BJ (cell line): ENCODE measurements around the gene GSC2. TPM values are rescaled to one million over a fixed set of nuclear protein-coding genes. Genes with fewer than 3 reads are reported as not detected.

Source experiments
- CTCF ChIA-PET: fragments of 350-600 bp; formaldehyde crosslinking; extraction: SDS; loops from one replicate; lab custom pipeline; 2021; ENCODE audit warnings: antibody characterized with exemption, inconsistent platforms; lab: Yijun Ruan, JAX
- POLR2A ChIA-PET: fragments of 300-600 bp; sonication (Branson Sonifier 250); formaldehyde crosslinking; extraction: SDS; loops from one replicate; lab custom pipeline; 2021; ENCODE audit warnings: antibody characterized with exemption; lab: Charles Lee
- DNase-seq: peaks from one replicate; pipeline ENCODE4 v3.0.0-alpha.2; 2011; ENCODE audit warnings: low read depth
- H3K27me3 ChIP-seq: 2 replicates; pipeline ENCODE4 v1.6.0; 2011; ENCODE audit warnings: low read length; ENCODE audit not compliant: control insufficient read depth, insufficient read depth
- H3K36me3 ChIP-seq: 2 replicates; pipeline ENCODE4 v1.5.1; 2011; ENCODE audit warnings: low read length; ENCODE audit not compliant: control insufficient read depth, insufficient read depth
- H3K4me3 ChIP-seq: 2 replicates; pipeline ENCODE4 v1.5.1; 2011; ENCODE audit warnings: low read depth, mild to moderate bottlenecking, control low read depth, low read length
- polyA plus RNA-seq: library from polyadenylated mRNA; depleted of rRNA; stranded (reverse); fragments of >200 nt; gene quantifications from 2 replicates; pipeline ENCODE4 v1.2.3, GENCODE V29; 2011
- TF ChIP-seq, protein P1 (sequence below): IDR thresholded peaks from 2 replicates; pipeline ENCODE4 v1.5.1; 2011; ENCODE audit warnings: low read depth, mild to moderate bottlenecking, control low read depth, inconsistent platforms, low read length, moderate library complexity; ENCODE audit not compliant: insufficient read depth

GSC2 gene
- polyA plus RNA-seq, 1 experiment = not detected

DNA sequence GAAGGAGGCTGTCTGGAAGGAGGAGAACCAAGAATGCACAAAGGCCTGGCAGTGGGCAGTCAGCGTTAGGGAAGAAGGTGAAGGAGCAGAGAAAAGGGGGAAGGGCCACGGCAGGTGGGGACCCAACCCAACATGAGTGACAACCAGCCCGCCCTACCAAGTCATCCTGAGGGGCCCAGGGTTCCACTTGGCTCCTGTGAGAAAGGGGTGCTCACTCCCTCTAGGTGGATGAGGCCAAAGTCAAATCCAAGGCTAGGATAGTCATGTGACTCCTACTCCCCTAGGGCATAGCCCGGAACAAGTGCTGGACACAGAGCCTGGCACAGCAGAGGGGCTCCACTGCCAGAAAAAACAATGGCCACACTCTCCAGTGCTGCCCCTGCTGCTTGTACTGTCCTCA is 25.7 kb downstream of the GSC2 start:
- ChIA-PET CTCF (no interaction called here), POLR2A (no interaction called here)
- TF ChIP-seq, protein P1, sequence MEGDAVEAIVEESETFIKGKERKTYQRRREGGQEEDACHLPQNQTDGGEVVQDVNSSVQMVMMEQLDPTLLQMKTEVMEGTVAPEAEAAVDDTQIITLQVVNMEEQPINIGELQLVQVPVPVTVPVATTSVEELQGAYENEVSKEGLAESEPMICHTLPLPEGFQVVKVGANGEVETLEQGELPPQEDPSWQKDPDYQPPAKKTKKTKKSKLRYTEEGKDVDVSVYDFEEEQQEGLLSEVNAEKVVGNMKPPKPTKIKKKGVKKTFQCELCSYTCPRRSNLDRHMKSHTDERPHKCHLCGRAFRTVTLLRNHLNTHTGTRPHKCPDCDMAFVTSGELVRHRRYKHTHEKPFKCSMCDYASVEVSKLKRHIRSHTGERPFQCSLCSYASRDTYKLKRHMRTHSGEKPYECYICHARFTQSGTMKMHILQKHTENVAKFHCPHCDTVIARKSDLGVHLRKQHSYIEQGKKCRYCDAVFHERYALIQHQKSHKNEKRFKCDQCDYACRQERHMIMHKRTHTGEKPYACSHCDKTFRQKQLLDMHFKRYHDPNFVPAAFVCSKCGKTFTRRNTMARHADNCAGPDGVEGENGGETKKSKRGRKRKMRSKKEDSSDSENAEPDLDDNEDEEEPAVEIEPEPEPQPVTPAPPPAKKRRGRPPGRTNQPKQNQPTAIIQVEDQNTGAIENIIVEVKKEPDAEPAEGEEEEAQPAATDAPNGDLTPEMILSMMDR = no peak
- H3K4me3 ChIP-seq = no peak overlapping the region
- no peaks in the 10 kb centered on the region for H3K36me3 ChIP-seq
- no peaks in the 10 kb centered on the region; the same call in 1 of the 2 replicates for H3K27me3 ChIP-seq
- no peak for DNase-seq

- DNase-seq = no peak
- no peaks in the 10 kb centered on the region; the same call in 1 of the 2 replicates for H3K36me3 ChIP-seq
- H3K27me3 ChIP-seq = no peaks in the 10 kb centered on the region; the same call in 1 of the 2 replicates
- no peak overlapping the region for H3K4me3 ChIP-seq
- ChIA-PET CTCF (no interaction called here), POLR2A (no interaction called here)
- TF ChIP-seq, protein P1 = no peak
Measured at GRCh38 chr22:19123936-19124335, 26.2 kb downstream of the GSC2 start.

DNA sequence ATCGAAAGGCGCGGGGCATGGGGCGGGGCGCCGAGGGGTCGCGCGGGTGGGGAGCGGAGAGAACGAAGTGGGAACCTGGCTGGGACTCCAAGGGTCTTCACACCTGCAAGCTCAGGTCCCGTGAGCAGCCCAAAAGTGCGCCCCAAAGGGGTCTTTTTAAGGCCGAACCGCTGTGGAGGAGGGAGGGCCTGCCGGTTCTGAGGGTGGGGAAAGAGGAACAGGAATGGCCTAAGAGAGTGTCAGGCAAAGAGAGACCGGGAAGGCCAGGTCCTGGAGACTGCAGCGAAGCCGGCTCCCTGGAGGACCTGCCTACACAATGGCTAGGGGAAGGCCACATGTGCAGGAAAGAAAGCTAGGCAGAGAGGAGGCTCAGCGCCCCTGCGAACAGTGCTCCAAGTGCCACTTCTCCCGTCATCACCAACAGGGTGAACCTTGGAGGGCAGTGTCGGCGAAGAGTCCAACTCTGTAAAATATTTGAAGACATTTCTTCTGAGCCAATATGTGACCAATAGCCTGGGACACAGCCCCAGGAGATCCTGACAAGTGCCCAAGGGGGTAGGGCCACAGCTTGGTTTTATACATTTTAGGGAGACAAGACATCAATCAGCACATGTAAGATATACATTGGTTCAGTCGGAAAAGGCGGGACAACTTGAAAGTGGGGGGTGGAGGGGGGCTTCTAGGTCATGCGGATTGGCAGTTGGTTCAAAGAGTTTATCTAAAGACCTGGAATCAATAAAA is 27.2 kb downstream of the GSC2 start:
- TF ChIP-seq, protein P1 = no peak
- Histone ChIP-seq H3K27me3 (no peaks in the 10 kb centered on the region; the same call in 1 of the 2 replicates), H3K36me3 (peaks cover 1% of the 10 kb centered on the region), H3K4me3 (peak overlapping the region; percentile 56)
- DNase-seq = no peak
- CTCF ChIA-PET = interaction anchor here (0.5 to 1.8 kb wide), 5 partner anchors 11 to 23 kb away, joined by 3 to 7 read pairs (median 3); partner anchors contain the start of gene ESS2
- POLR2A ChIA-PET = interaction anchor here (1.5 kb wide), 1 partner anchor 22 kb away, joined by 5 read pairs; the partner anchor contains the start of gene ESS2

DNA sequence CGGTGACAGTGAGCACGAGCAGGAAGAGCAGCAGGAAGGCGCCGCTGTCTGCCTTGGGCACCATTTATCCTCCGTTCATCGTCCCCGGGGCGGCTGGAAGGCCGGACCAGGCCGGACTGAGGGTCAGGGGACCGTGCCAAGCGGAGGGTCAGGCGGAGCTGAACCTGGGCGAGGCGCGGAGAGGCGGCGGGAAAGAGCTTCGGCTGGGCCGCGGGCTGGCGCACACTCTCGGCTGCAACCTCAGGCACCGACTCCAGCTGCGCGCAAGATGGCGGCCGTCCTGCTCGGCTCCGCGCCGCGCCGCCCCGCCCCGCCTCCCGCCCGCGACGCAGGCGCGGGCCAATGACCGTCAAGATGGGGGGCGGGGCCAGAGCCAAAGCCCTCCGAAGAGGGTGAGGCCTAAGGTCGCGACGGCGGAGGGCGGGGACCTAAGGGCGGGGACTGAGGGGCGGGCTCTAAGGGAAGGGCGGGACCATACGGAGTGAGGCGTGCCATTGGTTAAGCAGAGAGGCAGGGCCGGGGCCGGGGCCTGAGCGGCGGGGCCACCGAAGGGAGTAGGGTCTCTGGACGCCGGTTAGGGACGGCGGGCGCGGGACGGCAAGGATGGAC is 27.8 kb downstream of the GSC2 start, which contains the start of gene DGCR2:
TSS of gene DGCR2 (minus strand) at position 270 of the 609 bp plus-strand sequence. CDS start at position 64, 206 bp downstream.
- ChIA-PET CTCF (interaction anchor here (0.5 to 1.8 kb wide), 4 partner anchors 11 to 22 kb away, joined by 3 to 7 read pairs (median 4); partner anchors contain the start of gene ESS2), POLR2A (interaction anchor here (0.5 to 1.5 kb wide), 2 partner anchors 22 to 1204 kb away, joined by 5 to 6 read pairs; partner anchors contain the start of gene ESS2)
- no peaks in the 10 kb centered on the region; the same call in 1 of the 2 replicates for H3K27me3 ChIP-seq
- H3K4me3 ChIP-seq = peak within 1 kb of the TSS; percentile 91
- peak; percentile 60 for DNase-seq
- peaks cover 1% of the 10 kb centered on the region for H3K36me3 ChIP-seq
- TF ChIP-seq, protein P1 = no peak

DNA sequence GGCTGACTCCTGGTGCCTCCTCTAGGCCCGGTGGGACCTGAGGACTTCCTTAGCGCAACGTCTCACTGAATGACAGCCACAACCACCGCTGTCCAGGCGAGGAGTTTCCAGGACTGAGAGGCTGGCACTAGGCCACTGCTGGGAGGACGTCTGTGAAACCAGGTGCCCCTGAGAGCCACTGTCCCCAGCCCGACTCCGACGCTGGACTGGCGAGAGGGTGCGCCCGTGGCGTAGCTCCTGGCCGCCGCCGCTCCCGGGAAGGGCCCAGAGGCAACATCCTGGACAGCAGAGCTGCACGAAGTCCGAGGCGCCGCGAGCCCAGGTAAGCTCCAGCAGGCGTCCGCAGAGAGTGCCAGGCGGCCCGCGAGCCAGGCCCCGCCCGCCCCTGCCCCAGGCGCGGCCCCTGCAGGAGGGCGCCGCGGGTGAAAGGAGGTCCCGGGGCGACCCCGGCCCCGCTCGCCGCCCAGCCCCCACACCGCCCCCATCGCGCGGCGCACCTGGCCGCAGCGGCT is 28.4 kb downstream of the GSC2 start:
- no peak for DNase-seq
- POLR2A ChIA-PET = interaction anchor here (0.5 to 1.5 kb wide), 2 partner anchors 23 to 1203 kb away, joined by 5 to 6 read pairs; partner anchors contain the start of gene ESS2
- CTCF ChIA-PET = interaction anchor here (1.6 to 1.8 kb wide), 2 partner anchors 22 kb away, joined by 4 to 7 read pairs; partner anchors contain the start of gene ESS2
- Histone ChIP-seq H3K36me3 (peaks cover 1% of the 10 kb centered on the region), H3K4me3 (peak overlapping the region; percentile 91), H3K27me3 (no peaks in the 10 kb centered on the region; the same call in 1 of the 2 replicates)
- TF ChIP-seq, protein P1 = no peak
